Measurements from ENCODE around the gene HDHD2.

HDHD2 gene

DNA sequence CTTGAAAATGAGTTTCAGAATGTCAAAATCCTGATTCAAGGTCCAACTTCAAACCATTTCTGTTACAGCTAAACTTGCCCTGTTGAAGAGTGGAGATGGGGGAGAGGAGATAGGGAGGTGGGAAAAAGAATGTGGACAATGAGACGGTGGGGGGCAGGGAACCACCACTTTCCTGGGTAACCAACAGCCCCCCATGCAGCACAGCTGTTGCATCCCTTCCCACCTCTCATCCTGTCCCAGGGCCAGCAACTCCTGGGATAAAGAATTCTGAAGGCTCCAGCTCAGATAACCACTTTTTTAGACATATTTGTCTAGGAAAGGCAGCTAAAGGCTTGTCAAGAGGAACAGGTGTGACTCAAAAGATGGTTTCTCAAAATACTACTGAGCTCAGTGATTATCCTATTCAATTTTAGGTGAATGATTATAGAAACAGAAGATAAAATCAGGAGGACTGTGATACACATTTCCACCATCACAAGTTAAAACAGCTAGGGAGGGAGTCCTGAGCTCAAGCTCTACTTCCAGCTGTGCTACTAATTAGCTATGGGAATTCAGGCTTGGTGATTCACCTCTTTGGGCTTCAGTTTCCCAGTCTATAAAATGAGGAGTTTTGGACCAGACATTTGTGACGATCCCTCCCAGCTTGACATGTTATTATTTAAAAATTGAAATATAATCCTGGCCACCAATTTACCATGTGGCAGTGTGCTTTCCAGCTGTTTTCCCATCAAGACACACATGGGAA is 36.3 kb downstream of the HDHD2 start:
- no peak overlapping the region for H3K4me3 ChIP-seq (ENCODE audit: low read length)
- no peak for TF ChIP-seq ZNF274 (IDR thresholded peaks at IDR 0.05; ENCODE audit: low read depth, low read length)

- no peak overlapping the region for H3K4me3 ChIP-seq (ENCODE audit: low read length)
- no peak for TF ChIP-seq ZNF274 (IDR thresholded peaks at IDR 0.05; ENCODE audit: low read depth, low read length)
Measured at GRCh38 chr18:47110492-47111274, 39.6 kb downstream of the HDHD2 start.

DNA sequence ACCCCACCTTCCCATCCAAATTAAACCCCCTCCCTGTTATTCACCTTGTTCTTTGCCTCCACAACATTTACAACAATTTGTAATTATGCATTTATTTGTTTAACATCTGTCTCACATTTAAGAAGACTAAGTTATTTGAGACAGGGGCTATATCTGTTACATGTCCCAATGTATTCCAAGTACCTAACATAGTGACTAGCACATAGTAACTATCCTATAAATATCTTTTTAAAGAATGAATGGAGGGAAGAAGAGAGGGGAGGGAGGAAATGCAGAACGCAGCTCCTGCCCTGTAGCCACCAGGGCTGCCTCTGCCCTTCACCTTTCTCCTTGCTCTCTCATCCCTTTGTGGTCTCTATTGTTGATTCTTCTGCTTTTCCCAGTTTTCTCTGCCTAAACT is 40.6 kb downstream of the HDHD2 start:
- no peak for TF ChIP-seq ZNF274 (IDR thresholded peaks at IDR 0.05; ENCODE audit: low read depth, low read length)
- no peak overlapping the region for H3K4me3 ChIP-seq (ENCODE audit: low read length)

GRCh38 chr18:47108998-47109405 is 41.3 kb downstream of the HDHD2 start:
- no peak for TF ChIP-seq ZNF274 (IDR thresholded peaks at IDR 0.05; ENCODE audit: low read depth, low read length)
- no peak overlapping the region for H3K4me3 ChIP-seq (ENCODE audit: low read length)

- H3K4me3 ChIP-seq (ENCODE audit: low read length) = no peak overlapping the region
- TF ChIP-seq ZNF274 (IDR thresholded peaks at IDR 0.05; ENCODE audit: low read depth, low read length) = no peak
Measured at GRCh38 chr18:47108373-47108772, 41.9 kb downstream of the HDHD2 start.

DNA sequence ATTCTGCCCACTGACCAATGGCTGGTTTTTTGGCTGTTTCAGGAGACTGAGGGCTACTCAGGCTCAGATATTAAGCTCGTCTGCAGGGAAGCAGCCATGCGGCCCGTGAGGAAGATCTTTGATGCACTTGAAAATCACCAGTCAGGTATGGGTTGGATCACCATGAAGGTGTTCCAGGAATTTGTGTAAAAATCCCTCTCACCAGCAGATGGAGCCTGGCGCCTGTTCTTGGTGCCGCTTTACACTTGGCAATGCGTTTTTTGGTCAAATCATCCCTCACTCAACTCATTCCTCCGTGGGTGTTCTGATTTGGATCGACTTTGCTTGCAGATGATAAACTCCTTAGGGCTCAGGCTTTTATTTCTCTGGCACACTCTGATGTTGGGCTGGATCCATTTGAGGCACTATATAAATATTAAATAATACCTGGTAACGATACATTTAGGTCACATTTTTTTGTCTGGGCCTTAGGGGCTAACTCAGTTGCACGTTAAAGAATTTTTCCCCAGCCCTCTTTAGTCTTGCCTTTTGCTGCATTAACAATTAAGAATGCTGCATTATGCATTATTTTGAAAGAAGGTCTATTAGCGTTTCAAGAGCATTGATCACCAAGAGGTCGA is 50.0 kb downstream of the HDHD2 start:
- no peak overlapping the region for H3K4me3 ChIP-seq (ENCODE audit: low read length)
- no peak for TF ChIP-seq ZNF274 (IDR thresholded peaks at IDR 0.05; ENCODE audit: low read depth, low read length)

- H3K4me3 ChIP-seq (ENCODE audit: low read length) = no peak overlapping the region
- no peak for TF ChIP-seq ZNF274 (IDR thresholded peaks at IDR 0.05; ENCODE audit: low read depth, low read length)
Measured at GRCh38 chr18:47095810-47096209, 54.5 kb downstream of the HDHD2 start.

- no peak for TF ChIP-seq ZNF274 (IDR thresholded peaks at IDR 0.05; ENCODE audit: low read depth, low read length)
- no peak overlapping the region for H3K4me3 ChIP-seq (ENCODE audit: low read length)
Measured at GRCh38 chr18:47087676-47088075, 62.6 kb downstream of the HDHD2 start.

DNA sequence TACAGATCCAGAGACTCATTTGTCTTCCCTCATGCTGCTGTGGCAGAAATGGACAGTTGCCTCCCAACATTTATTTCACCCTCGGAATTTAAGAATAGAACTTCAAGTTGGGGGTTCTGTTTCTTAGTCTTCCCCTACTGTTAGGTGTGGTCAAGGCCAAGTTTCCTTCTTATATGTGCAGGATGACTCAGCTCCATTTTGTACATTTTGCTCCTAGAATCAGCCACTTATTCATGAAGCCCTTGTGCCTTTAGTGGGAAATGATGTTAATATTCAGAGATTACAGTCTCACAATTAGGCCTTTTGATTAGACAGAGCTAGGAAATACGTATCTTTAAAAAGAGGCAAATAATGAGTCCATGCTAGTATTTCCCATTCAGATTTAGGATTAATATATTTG is 68.7 kb downstream of the HDHD2 start:
- no peak for TF ChIP-seq ZNF274 (IDR thresholded peaks at IDR 0.05; ENCODE audit: low read depth, low read length)
- no peak overlapping the region for H3K4me3 ChIP-seq (ENCODE audit: low read length)

DNA sequence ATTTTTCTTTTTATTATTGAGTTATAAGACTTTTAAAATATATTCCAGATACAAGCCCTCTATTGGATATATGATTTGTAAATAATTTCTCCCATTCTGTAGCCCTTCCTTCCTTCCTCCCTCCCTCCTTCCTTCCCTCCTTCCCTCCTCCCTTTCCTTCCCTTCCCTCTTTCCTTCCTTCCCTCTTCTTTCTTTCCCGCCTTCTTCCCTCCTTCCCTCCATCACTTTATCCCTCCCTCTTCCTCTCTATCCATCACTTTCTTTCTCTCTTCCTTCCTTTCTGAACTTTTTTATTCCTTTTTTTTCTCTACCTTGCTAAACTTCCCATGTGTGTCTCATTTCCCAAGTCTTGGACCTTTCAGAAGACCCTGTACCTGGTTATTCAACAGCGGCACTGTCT is 69.4 kb downstream of the HDHD2 start:
- no peak overlapping the region for H3K4me3 ChIP-seq (ENCODE audit: low read length)
- no peak for TF ChIP-seq ZNF274 (IDR thresholded peaks at IDR 0.05; ENCODE audit: low read depth, low read length)

GRCh38 chr18:47077111-47077510 is 73.2 kb downstream of the HDHD2 start:
- no peak for TF ChIP-seq ZNF274 (IDR thresholded peaks at IDR 0.05; ENCODE audit: low read depth, low read length)
- H3K4me3 ChIP-seq (ENCODE audit: low read length) = no peak overlapping the region

DNA sequence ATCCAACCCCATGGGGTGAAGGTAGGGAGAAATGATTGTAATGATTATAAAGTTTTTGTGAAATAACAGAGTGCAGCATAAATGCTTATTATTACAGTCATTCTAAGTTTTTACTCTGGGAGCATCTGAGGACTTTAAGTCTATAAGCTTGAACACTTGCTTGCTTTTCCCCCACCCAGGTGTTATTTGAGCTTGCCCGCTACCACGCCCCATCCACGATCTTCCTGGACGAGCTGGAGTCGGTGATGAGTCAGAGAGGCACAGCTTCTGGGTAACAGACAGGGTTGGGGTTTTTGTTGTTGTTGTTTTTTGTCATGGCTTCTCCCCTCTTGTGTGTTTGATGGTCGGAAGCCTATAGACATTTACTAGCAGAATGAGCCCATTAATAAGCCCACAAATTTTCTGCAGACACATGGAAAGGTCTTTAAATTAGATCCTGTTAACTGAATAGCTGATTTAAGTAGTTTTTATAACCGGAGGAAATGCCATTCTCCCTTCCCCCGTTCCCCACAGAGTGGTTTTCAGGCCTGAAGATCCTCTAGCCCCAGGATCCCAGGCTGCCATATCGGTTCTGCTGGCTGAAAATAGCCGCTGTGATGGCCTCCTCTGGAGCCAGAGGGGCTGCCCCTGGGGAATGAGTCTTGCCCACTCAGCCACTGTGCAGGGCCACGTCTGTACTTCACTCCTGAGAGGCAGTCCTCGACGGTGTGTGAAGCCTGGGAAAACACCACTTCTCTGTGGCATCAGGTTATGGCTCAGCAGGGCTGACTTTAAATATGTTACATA is 75.0 kb downstream of the HDHD2 start:
- TF ChIP-seq ZNF274 (IDR thresholded peaks at IDR 0.05; ENCODE audit: low read depth, low read length) = no peak

DNA sequence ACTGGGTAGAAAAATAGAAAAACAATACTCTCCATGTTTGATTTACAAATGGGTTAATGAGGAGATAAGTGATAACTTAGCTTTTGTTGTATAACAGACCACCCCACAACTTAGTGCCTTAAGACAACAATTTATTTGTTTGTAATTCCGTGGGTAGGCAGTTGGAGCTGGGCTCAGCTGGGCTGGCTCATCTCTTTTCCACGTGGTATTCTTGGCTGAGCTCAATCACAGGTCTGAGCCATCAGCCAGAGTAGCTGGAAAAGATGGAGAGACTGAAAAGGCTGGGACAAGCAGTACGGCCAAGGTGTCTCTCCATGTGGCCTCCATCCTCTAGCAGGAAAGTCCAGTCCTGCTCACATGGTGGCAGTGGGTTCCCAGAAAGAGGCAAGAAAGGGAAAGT is 82.7 kb downstream of the HDHD2 start:
- TF ChIP-seq ZNF274 (IDR thresholded peaks at IDR 0.05; ENCODE audit: low read depth, low read length) = no peak
- no peak overlapping the region for H3K4me3 ChIP-seq (ENCODE audit: low read length)

More for the DNA sequence above, 75.0 kb downstream of the HDHD2 start:
- H3K4me3 ChIP-seq (ENCODE audit: low read length) = no peak overlapping the region

GRCh38 chr18:47063096-47063495 is 87.2 kb downstream of the HDHD2 start:
- TF ChIP-seq ZNF274 (IDR thresholded peaks at IDR 0.05; ENCODE audit: low read depth, low read length) = no peak
- H3K4me3 ChIP-seq (ENCODE audit: low read length) = no peak overlapping the region
